Effector CD4-positive, alpha-beta T cell (primary cell): ENCODE results near the gene CDK14.

ENCODE experiments used
- DNase-seq: peaks from one replicate; pipeline ENCODE4 v3.0.0-alpha.2; 2020

The CDK14 gene

GRCh38 chr7:91030680-91031380, 434.7 kb downstream of the CDK14 start:
- DNase-seq: no peak

GRCh38 chr7:91031757-91032156, 435.6 kb downstream of the CDK14 start:
- DNase-seq: no peak

GRCh38 chr7:91033574-91033973, 437.5 kb downstream of the CDK14 start:
- DNase-seq: no peak

- DNase-seq: no peak
Observed at GRCh38 chr7:91034459-91035368, 438.6 kb downstream of the CDK14 start.

DNA sequence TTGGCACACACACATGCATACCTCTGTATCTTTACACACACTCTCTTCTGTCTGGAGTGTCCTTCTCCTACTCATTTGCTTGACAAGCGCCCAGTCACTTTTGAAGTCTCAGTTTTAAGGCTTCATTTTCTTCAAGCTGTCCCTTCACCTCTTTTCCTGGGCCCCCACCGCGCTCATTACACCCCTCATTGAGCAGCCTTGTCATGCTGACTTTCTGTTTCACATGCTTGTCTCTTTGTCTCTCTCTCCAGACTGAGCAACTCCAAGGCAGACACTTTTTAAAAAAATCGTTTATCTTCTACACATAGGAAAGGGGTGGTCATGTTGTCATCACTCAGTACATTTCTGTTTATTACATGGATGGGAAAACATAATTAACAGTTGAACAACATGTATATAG, 442.9 kb downstream of the CDK14 start:
- no peak for DNase-seq

DNA sequence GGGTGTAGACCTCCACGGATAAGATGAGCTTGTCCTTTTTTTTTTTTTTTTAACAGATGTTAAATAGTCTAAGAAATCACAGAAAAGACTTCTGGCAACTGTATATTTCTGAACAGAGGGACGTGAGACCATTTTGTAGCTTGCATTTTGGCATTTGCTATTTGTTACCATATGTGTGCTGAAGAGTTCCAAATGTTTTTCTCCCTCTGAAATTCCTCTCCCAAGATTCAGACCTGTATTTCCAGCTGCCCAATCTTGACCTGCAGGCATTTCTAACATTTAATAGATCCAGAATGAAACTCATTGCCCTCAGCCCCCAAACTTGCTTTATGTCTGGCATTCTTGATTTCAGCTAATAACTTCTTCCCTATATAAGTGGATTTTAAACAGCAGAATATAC, 445.0 kb downstream of the CDK14 start:
- DNase-seq: no peak

DNA sequence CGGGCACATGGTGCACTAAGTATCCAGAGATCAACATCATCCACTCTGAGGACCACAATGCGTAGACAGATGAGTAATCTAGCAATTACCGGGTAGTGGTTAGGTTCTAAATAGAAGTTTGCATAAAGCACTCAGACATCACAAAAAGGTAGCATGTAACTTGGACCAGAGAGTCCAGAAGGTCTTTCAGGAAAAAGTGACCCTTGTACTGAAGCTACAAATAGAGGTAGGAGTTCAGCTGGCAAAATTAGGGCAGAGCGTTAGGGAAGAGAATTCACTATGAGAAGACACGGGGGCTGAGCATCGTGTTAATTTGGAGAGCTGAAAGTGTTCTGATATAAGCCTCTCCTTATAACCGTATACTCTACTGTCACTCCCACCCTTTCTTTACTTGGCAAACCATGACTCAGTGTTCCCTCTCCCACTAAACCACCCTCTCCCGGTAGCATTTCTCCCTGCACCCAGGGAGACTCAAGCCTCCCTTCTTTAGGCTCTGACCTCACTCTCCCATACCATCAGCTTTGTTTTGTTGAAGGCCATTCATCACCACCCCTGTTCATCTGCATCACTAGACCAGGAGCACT, 445.9 kb downstream of the CDK14 start:
- DNase-seq: no peak

DNA sequence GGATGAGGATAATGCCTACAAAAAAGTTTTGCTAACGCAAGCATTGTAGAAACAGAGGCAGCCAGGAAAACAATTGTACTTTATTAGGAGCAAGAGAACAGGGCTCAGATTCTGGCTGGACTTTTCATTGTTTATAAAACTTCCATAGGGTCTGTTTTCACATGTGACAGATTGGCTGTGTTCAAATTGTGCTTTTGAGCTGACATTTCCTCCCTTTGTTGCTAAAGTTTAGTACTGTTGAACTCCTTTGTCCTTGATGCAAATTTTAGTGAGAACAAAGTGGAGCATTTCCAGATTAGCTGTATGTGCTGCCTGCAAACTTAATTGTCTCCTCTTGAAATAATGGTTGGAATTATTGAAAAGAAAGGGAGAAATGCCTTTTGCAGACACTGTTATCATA, 447.1 kb downstream of the CDK14 start:
- no peak for DNase-seq

GRCh38 chr7:91043924-91044645, 448.0 kb downstream of the CDK14 start:
- no peak for DNase-seq

DNA sequence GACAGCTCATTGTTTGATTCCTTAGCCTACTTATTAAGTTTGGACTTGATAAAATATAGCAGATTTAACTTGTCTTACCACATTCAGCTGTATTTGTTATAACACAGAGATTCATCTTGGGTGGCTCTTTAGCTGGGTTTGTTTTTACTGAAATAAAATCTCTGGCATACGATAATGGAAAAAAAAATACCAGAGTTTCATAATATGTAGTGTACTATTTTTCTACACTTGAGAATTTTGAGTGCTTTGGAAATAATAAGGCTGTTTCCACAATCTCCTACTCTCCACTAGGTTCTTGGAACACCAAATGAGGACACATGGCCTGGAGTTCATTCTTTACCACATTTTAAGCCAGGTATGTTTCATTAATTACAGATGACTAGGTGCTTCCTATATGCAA, 449.5 kb downstream of the CDK14 start:
- DNase-seq: no peak

DNA sequence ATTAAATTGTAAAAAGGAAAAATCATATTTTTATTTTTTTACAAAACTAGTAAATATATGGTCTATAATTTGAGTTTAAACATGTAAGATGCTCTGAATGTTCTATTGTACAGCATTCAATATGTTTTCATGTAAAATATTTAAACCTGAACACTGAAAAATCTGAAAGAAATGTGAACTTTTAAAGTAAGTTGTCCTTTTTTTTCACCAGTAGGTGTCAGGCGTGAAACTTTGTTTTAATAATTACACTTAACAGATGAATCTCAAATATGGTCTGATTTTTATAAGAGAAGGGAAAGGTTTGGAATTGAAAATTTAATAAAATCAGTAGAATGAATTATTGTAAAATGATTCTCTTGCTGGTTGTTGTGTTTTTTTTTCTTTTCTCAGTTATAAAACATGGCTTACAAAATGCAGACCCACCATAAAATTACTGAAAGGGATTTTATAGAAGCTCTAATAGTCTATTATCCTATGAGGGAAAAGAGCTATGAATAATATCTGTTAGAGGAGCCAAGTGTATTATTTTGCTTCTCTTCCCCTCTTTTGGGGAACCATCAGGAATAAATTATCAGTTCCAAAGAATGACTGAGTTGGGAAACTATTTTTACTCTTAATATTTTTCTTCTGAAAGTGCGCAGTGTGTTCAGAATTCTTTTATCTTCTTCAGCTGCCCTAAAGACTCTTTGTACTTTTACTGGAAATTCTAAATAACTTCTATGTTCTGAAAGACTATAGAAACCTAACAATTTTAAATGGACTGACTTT, 450.4 kb downstream of the CDK14 start:
- DNase-seq: no peak

DNA sequence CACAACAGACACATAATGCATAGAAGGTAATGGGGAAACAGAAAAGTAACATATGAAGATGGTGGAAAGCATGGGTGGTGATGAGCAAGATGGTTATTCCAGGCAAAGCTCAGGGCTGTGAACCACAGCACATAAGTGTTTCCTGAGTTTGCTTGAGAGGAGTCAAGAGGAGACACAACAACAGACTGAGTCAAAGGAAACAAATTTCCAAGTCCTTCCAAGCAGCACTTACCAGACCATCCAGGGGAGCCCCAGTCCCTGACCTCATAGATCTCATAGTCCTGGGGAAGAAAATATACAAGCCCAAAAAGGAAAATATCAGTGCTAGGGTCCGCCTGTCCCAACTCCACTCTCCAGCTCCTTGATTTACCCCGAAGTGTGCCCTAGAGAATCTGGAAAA, 451.5 kb downstream of the CDK14 start:
- no peak for DNase-seq

DNA sequence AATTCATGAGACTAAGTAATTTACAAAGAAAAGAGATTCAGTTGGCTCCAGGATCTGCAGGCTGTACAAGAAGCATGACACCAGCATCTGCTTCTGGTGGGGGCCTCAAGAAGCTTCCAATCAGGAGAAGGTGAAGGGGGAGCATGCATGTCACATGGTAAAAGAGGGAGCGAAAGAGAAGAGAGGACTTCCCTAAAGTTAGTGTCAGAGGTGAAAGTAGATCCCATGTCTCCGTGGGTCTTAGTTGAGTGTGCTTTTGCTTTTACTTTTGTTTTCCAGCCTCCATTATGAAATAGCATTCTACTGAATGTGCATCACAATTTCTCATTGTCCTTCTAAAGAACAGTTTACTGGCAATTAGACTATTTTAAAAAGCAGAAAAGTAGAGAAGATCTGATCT, 454.6 kb downstream of the CDK14 start:
- no peak for DNase-seq

GRCh38 chr7:91051966-91052365, 455.8 kb downstream of the CDK14 start:
- no peak for DNase-seq

DNA sequence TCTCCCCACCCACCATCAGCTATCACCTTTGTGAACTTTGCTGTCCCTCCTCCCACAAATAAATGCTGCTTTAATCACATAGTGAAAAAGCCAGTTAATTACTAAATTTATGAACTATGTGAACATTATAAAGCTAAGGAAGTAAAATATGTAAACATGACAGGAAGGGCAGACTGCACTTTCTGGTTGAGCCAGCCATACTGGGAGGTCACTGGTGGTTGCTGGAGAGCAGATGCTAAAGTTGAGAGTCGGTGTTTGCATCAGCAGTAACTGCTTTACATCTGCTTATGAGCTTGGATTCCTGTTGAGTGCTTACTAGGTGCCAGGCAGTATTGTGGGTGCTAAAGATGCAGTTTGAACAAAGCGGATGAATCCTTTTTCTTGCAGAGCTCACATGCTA, 458.3 kb downstream of the CDK14 start:
- no peak for DNase-seq

- no peak for DNase-seq
Observed at GRCh38 chr7:91055219-91055618, 459.1 kb downstream of the CDK14 start.

DNA sequence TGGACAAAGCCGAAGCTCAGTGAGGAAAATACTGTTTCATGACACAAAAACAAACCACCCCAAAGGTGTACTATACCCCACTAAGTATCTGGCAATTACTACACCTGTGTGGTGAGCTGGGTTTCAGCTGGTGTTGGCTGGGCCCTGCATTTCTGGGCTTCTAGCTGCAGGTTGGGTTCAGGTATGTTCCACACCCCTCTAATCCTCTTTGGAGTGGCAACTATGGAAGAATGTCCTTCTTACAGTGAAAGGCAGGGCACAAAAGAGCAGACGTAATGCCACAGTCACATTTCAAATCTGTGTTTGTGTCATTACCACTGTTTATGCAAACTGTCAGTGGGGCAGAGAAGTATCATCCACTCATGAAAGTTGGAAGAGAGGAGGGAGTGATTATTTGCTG, 466.6 kb downstream of the CDK14 start:
- DNase-seq: no peak

DNA sequence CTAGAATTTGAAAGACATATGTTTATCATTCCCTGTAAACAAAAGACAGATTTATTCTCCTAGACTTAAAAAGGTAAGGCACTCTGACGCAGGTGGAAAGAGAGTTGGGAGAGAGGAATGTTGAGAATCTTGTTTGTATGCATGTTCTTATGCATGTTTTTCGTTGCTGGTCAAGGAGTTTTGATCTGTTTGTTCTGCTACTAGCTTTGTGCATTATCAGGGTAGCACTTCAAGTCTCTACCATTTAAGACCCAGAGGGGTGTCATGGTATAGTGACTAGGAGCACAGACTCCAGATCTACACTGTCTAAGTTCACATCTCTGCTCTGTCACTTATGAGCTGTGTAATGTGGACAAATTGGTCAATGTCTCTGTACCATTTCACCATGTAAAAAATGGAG, 467.9 kb downstream of the CDK14 start:
- no peak for DNase-seq

DNA sequence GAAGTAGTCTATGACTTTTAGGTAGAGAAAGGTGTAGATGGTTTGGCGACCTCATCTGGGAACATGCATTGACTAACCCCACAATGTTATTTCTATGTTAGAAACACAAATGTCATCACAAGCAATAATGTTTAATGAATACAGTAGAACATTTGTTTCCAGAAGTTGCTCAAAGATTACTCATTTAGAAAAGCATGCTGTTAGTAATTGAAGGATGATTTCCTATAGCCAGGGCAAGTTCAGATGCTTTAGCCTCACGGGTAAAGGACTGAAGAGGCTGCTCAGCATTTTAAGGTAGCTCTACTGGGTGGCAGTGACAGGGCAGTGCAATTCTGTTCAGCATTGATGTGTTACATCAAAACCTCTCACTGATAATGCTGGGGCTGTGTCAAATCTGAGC, 468.8 kb downstream of the CDK14 start:
- DNase-seq: no peak

DNA sequence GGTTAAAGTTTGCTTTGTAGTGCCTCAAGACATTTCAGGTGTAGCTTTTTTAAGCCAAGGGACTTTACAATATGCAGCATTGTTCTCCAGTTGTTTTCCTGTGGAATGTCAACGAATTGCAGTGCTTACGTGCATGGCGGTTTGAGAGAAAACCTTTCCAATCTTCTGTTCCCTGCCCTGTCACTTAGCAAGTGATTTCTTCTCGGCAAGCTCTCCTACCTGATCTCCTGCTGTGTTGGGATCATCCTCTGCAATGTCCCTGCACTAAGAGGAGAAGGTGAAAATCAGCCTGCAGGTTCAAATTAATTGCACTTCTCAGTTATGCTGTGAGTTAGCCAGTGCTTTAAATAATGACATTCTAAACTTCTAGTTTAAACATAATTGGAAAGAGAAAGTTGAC, 470.5 kb downstream of the CDK14 start:
- DNase-seq: no peak

DNA sequence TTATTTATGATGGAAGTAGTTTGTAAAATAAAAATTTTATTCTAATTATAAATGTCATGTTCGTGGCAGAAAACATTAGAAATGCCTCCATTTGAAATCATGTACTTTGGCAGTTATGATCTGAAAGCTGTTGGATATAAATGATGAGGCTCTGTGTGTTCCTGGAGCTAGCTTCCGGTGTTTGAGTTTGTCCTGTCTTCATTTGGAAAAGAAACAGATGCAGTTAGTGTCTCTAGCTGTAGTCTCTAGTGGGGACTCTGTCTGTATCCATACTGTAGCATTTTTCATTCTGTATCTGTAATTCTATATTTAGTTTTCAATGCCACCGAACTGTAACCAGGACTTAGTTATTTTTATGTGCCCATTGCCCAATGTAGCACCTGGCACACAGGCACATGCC, 471.1 kb downstream of the CDK14 start:
- DNase-seq: no peak

DNA sequence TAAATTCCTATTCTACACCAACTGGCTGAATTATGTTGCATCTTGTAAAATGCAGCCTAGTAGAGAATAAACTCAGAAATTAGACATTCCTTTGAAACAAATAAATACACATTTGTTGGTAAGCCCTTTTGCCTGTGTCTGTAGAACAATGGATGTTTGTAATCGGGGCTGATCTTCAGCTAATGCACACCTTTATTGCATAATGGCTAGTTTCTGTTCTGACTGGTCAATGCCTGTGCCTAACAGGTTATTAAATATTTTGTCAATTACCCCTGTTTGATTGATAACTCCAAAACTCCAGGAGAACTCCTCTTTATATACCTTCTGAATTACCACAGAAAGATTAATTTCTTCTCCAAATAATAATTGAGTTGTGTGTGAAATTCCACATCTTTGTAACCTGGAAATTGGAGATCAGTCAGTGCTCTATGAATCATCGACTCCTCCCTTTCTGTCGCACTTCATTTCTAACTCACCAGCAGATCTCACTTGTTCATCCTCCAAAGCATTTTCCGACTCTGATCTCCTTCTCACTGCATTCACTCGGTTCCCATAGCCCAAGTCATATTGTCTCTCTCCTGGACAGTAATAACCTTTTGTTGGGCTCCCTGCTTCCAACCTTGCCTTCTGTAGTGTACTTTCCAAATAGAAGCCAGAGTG, 472.1 kb downstream of the CDK14 start:
- DNase-seq: no peak
